Stimulated activated CD8-positive, alpha-beta memory T cell treated with anti-CD3 and anti-CD28 coated beads, Interleukin-15, amount 100 ng/mL, for 1 hour (primary cell): ENCODE results near the gene CDKN2C.
"Not testable (repeated sequence)": the region's sequence is repeated elsewhere in the genome, so short reads cannot be mapped to it uniquely, and the experiment has no call there.

ENCODE experiments used
- DNase-seq: peaks from one replicate; pipeline ENCODE4 v3.0.0-alpha.2; 2020; ENCODE audit warnings: low read depth

Gene CDKN2C

GRCh38 chr1:50969611-50970508 is at the start of gene CDKN2C:
CDKN2C (plus strand) TSS chr1:50970245; CDS start chr1:50970369, 124 bp downstream.
- DNase-seq, result no peak

GRCh38 chr1:50920409-50920808 is 49.6 kb upstream of the CDKN2C start:
- no peak for DNase-seq

- DNase-seq, result no peak
Measured at GRCh38 chr1:50921029-50921428, 49.0 kb upstream of the CDKN2C start.

- no peak for DNase-seq
Measured at GRCh38 chr1:50923564-50923963, 46.5 kb upstream of the CDKN2C start.

GRCh38 chr1:50929376-50929958 is 40.6 kb upstream of the CDKN2C start:
- DNase-seq, result no peak

- DNase-seq, result no peak
Measured at GRCh38 chr1:50930193-50930592, 39.9 kb upstream of the CDKN2C start.

GRCh38 chr1:50930965-50931737 is 38.9 kb upstream of the CDKN2C start:
- DNase-seq, result no peak

GRCh38 chr1:50932043-50932442 is 38.0 kb upstream of the CDKN2C start:
- not testable (repeated sequence) for DNase-seq

GRCh38 chr1:50933770-50934169 is 36.3 kb upstream of the CDKN2C start:
- DNase-seq, result not testable (repeated sequence)

- no peak for DNase-seq
Measured at GRCh38 chr1:50934838-50935237, 35.2 kb upstream of the CDKN2C start.

- DNase-seq, result not testable (repeated sequence)
Measured at GRCh38 chr1:50935276-50935675, 34.8 kb upstream of the CDKN2C start.

- DNase-seq, result no peak
Measured at GRCh38 chr1:50936321-50936720, 33.7 kb upstream of the CDKN2C start.

- DNase-seq, result no peak
Measured at GRCh38 chr1:50940291-50940690, 29.8 kb upstream of the CDKN2C start.

GRCh38 chr1:50942334-50942733 is 27.7 kb upstream of the CDKN2C start:
- DNase-seq, result no peak

- no peak for DNase-seq
Measured at GRCh38 chr1:50949286-50949982, 20.6 kb upstream of the CDKN2C start.

GRCh38 chr1:50950396-50950795 is 19.6 kb upstream of the CDKN2C start:
- DNase-seq, result no peak

- DNase-seq, result not testable (repeated sequence)
Measured at GRCh38 chr1:50952566-50952965, 17.5 kb upstream of the CDKN2C start.

GRCh38 chr1:50955116-50955515 is 14.9 kb upstream of the CDKN2C start:
- no peak for DNase-seq

- no peak for DNase-seq
Measured at GRCh38 chr1:50959303-50959912, 10.6 kb upstream of the CDKN2C start.

GRCh38 chr1:50959913-50960844 is 9.9 kb upstream of the CDKN2C start, which contains the start of gene FAF1:
FAF1 (minus strand) TSS chr1:50960267; CDS start chr1:50959811, 456 bp downstream.
- DNase-seq, result peak; percentile 93
